Measurements from ENCODE around the gene KRTAP4-6. TPM values are rescaled to one million over a fixed set of nuclear protein-coding genes. Genes with fewer than 3 reads are reported as not detected.

Gene KRTAP4-6
- total RNA-seq, 1 donor from 2014 or later, result not detected

DNA sequence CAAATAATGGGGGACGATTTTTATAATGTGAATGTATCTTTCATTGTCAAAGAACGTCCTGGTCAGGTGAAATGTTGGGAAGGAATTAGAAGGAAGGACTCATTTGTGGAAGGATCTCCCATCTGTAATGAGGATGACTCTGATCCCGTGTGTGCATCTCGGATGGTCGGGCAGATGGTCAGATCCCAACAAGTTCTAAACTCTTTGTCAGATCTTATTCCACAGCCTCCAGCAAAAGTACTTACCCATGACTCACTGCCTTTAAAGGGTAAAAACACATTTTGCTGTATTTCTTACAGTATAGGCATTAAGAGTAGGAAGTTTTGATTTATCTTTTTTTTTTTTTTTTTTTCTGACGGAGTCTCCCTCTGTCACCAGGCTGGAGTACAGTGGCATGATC lies 41.9 kb downstream of the KRTAP4-6 start:
- H3K4me3 ChIP-seq (ENCODE audit: low read depth, low read length), result no peak overlapping the region
- TF ChIP-seq, protein P1, sequence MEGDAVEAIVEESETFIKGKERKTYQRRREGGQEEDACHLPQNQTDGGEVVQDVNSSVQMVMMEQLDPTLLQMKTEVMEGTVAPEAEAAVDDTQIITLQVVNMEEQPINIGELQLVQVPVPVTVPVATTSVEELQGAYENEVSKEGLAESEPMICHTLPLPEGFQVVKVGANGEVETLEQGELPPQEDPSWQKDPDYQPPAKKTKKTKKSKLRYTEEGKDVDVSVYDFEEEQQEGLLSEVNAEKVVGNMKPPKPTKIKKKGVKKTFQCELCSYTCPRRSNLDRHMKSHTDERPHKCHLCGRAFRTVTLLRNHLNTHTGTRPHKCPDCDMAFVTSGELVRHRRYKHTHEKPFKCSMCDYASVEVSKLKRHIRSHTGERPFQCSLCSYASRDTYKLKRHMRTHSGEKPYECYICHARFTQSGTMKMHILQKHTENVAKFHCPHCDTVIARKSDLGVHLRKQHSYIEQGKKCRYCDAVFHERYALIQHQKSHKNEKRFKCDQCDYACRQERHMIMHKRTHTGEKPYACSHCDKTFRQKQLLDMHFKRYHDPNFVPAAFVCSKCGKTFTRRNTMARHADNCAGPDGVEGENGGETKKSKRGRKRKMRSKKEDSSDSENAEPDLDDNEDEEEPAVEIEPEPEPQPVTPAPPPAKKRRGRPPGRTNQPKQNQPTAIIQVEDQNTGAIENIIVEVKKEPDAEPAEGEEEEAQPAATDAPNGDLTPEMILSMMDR (conservative IDR thresholded peaks at IDR 0.05; ENCODE audit: low read depth, low read length), result no peak
- no peak for DNase-seq (ENCODE audit: low read depth)

DNA sequence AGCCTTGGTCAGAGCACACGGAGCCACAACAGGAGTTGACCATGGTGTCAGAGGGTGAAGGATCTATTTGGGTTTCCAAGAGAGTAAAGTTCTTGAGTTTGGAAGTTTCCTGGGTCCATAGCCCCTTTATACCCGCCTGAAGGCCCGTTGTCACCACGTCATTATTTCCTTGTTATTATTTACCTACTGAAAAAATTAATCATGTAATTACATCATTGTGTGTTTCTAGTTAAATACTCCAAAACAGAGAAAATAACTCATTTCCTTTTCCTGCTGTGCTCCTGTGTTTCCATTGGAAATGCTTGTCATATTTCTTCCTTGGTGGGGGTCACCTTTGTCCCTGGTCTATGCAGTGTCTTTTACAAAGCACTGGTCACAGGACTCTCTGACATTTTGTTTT lies 42.3 kb downstream of the KRTAP4-6 start, which contains the start of gene KRTAP4-8:
Gene KRTAP4-8 (minus strand): TSS at position 101 of the 400 bp plus-strand sequence. CDS start 58 bp downstream, at position 43.
- H3K4me3 ChIP-seq (ENCODE audit: low read depth, low read length), result no peak within 1 kb of the TSS
- TF ChIP-seq, protein P1 (conservative IDR thresholded peaks at IDR 0.05; ENCODE audit: low read depth, low read length), result no peak
- no peak for DNase-seq (ENCODE audit: low read depth)

DNA sequence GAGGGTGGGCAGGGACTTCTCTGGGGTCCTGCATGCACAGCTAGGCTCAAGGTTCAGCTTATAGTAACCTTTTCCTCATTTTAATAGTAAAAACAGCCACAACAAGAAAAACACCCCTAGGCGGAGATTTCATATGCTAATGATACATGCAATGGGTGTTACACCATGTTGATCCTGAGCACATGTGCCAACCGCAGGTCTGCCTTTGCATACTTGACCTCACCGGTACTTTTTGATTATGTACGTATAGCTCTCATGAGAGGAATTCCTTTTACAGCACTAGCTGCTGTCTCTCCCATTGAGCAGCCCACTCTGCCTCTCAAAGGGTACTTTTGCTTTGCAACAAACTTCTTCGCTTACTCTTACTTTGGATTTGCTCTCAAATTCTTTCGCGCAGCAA lies 44.3 kb downstream of the KRTAP4-6 start:
- no peak overlapping the region for H3K4me3 ChIP-seq (ENCODE audit: low read depth, low read length)
- TF ChIP-seq, protein P1 (conservative IDR thresholded peaks at IDR 0.05; ENCODE audit: low read depth, low read length), result no peak
- no peak for DNase-seq (ENCODE audit: low read depth)

Other genes with a start within 250 kb of the KRTAP4-6 start
- 13.4 and 17.1 TPM in 2 replicates for gene KRT23, start 202.9 kb downstream of the KRTAP4-6 start, total RNA-seq
- not detected in 2 replicates for gene KRT39, start 173.6 kb downstream of the KRTAP4-6 start, total RNA-seq
- not detected in 2 replicates for gene KRT40, start 156.2 kb downstream of the KRTAP4-6 start, total RNA-seq
- gene KRTAP3-3, start 146.4 kb downstream of the KRTAP4-6 start, total RNA-seq, result not detected in 2 replicates
- not detected in 2 replicates for gene KRTAP3-2, start 140.6 kb downstream of the KRTAP4-6 start, total RNA-seq
- gene KRTAP3-1, start 131.4 kb downstream of the KRTAP4-6 start, total RNA-seq, result not detected in 2 replicates
- not detected in 2 replicates for gene KRTAP1-5, start 113.3 kb downstream of the KRTAP4-6 start, total RNA-seq
- gene KRTAP1-4, start 110.3 kb downstream of the KRTAP4-6 start, total RNA-seq, result not detected in 2 replicates
- gene KRTAP1-3, start 105.7 kb downstream of the KRTAP4-6 start, total RNA-seq, result not detected in 2 replicates
- not detected in 2 replicates for gene KRTAP1-1, start 99.1 kb downstream of the KRTAP4-6 start, total RNA-seq
- not detected in 2 replicates for gene KRTAP2-1, start 93.2 kb downstream of the KRTAP4-6 start, total RNA-seq
- not detected in 2 replicates for gene KRTAP2-2, start 85.3 kb downstream of the KRTAP4-6 start, total RNA-seq
- 11.6 and 26.7 TPM in 2 replicates for gene KRTAP2-3, start 80.4 kb downstream of the KRTAP4-6 start, total RNA-seq
- gene KRTAP2-4, start 74.7 kb downstream of the KRTAP4-6 start, total RNA-seq, result not detected in 2 replicates
- not detected in 2 replicates for gene KRTAP4-7, start 56.4 kb downstream of the KRTAP4-6 start, total RNA-seq
- not detected in 2 replicates for gene KRTAP4-8, start 42.4 kb downstream of the KRTAP4-6 start, total RNA-seq
- gene KRTAP4-16, start 38.3 kb downstream of the KRTAP4-6 start, total RNA-seq, result not detected in 2 replicates
- gene KRTAP4-9, start 35.2 kb downstream of the KRTAP4-6 start, total RNA-seq, result 0.58 TPM in 1 of 2 replicates, not detected in the other
- gene KRTAP4-11, start 22.2 kb downstream of the KRTAP4-6 start, total RNA-seq, result not detected in 2 replicates
- gene KRTAP4-12, start 16.4 kb downstream of the KRTAP4-6 start, total RNA-seq, result not detected in 2 replicates
- not detected in 2 replicates for gene KRTAP4-5, start 9.3 kb upstream of the KRTAP4-6 start, total RNA-seq
- gene KRTAP4-4, start 20.2 kb upstream of the KRTAP4-6 start, total RNA-seq, result not detected in 2 replicates
- gene KRTAP4-3, start 27.7 kb upstream of the KRTAP4-6 start, total RNA-seq, result not detected in 2 replicates
- not detected in 2 replicates for gene KRTAP4-2, start 37.7 kb upstream of the KRTAP4-6 start, total RNA-seq
- gene KRTAP4-1, start 44.4 kb upstream of the KRTAP4-6 start, total RNA-seq, result not detected in 2 replicates
- not detected in 2 replicates for gene KRTAP9-1, start 49.3 kb upstream of the KRTAP4-6 start, total RNA-seq
- gene KRTAP9-2, start 86.1 kb upstream of the KRTAP4-6 start, total RNA-seq, result not detected in 2 replicates
- not detected in 2 replicates for gene KRTAP9-3, start 91.9 kb upstream of the KRTAP4-6 start, total RNA-seq
- not detected in 2 replicates for gene KRTAP9-8, start 97.5 kb upstream of the KRTAP4-6 start, total RNA-seq
- gene KRTAP9-4, start 109.1 kb upstream of the KRTAP4-6 start, total RNA-seq, result not detected in 2 replicates
- gene KRTAP9-9, start 114.8 kb upstream of the KRTAP4-6 start, total RNA-seq, result not detected in 2 replicates
- gene KRTAP9-6, start 124.8 kb upstream of the KRTAP4-6 start, total RNA-seq, result not detected in 2 replicates
- gene KRTAP9-7, start 135.2 kb upstream of the KRTAP4-6 start, total RNA-seq, result not detected in 2 replicates
- gene KRTAP29-1, start 162.3 kb upstream of the KRTAP4-6 start, total RNA-seq, result not detected in 2 replicates
- gene KRTAP16-1, start 168.8 kb upstream of the KRTAP4-6 start, total RNA-seq, result not detected in 2 replicates
- not detected in 2 replicates for gene KRTAP17-1, start 175.2 kb upstream of the KRTAP4-6 start, total RNA-seq
- gene KRT33A, start 210.3 kb upstream of the KRTAP4-6 start, total RNA-seq, result not detected in 2 replicates
- gene KRT33B, start 229.3 kb upstream of the KRTAP4-6 start, total RNA-seq, result 0.29 TPM in 2 replicates
- 4.2 and 15.1 TPM in 2 replicates for gene KRT34, start 241.8 kb upstream of the KRTAP4-6 start, total RNA-seq

Measured in epithelial cell of proximal tubule (primary cell).